ENCODE measurements around the gene PDE4B. TPM values are rescaled to one million over a fixed set of nuclear protein-coding genes. Genes with fewer than 3 reads are reported as not detected.
"Not testable (repeated sequence)": the region's sequence is repeated elsewhere in the genome, so short reads cannot be mapped to it uniquely, and the experiment has no call there.

PDE4B gene
- total RNA-seq, 1 donor from 2014 or later = 7.6 TPM

DNA sequence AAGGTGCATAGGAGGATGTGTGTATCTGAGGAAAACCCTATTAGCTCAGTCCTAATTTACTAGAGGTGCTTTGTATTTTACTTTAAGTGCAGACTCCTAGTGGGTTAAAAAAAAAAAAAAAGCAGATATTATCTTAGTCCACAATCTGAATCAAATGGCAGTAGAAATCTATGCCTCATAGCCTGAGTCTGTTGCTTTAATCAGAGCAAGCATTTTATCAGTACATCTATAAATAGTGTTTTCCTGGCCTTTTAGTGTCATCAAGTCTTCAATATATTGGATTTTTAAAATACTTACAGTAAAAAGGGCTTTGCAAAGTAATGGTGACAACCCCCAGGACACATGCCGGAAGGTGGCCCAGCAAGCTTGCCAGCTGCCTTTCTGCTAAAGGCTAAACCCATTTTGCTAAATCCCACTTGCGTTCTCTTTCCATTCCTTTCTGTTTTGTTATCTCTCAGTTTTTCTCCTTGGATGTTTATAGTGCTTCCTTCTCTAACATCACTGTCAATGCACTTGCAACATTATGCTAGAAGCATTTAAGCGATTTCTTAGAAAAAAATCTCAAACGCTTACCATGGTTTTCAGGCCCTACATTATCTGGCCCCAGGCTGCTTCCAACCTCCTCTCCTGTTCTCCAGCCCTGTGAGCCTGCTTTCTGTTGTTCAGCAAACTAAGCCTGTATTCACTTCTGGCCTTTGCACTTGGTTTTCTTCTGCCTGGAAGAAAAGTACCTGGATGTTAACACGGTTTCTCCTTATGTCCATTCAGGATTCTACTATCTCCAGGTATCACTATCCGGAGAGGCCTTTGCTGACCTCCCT is 206.3 kb downstream of the PDE4B start:
- H3K4me1 Mint-ChIP-seq (ENCODE audit: low read depth, unreplicated experiment) = peaks cover 3% of the 10 kb centered on the region
- H3K4me3 Mint-ChIP-seq (ENCODE audit: unreplicated experiment) = no peak overlapping the region
- FAIRE-seq (no peak), DNase-seq (ENCODE audit: low read depth) (no peak)
- H3K36me3 ChIP-seq (ENCODE audit: insufficient read depth, low read length) = no peaks in the 10 kb centered on the region
- H2AFZ ChIP-seq (ENCODE audit: low read depth, low read length) = no peak overlapping the region
- H3K27me3 Mint-ChIP-seq (ENCODE audit: low read depth, unreplicated experiment) = no peaks in the 10 kb centered on the region
- no peaks in the 10 kb centered on the region for H3K36me3 Mint-ChIP-seq (ENCODE audit: low read depth, unreplicated experiment)
- no peaks in the 10 kb centered on the region for H3K9me3 ChIP-seq (ENCODE audit: insufficient read depth, low read depth, low read length)
- no peaks in the 10 kb centered on the region for H3K9me3 Mint-ChIP-seq (ENCODE audit: unreplicated experiment)
- no peaks in the 10 kb centered on the region for H3K27me3 ChIP-seq (ENCODE audit: insufficient read depth, low read length)
- TF ChIP-seq EZH2 (IDR thresholded peaks at IDR 0.05; ENCODE audit: insufficient read depth, low read length) (no peak), CTCF (IDR thresholded peaks at IDR 0.05; ENCODE audit: insufficient read depth, low read depth, low read length) (no peak)
- no peak overlapping the region for H3K9ac ChIP-seq (ENCODE audit: low read length)
- no peak overlapping the region for H3K4me3 ChIP-seq (ENCODE audit: insufficient read depth, low read depth, low read length)
- no peaks in the 10 kb centered on the region for H3K4me1 ChIP-seq (ENCODE audit: insufficient read depth, low read length)
- no peaks in the 10 kb centered on the region for H4K20me1 ChIP-seq (ENCODE audit: insufficient read depth, low read length)
- no peak overlapping the region for H3K4me2 ChIP-seq (ENCODE audit: low read length)
- H3K27ac Mint-ChIP-seq (ENCODE audit: unreplicated experiment) = no peak overlapping the region
- H3K27ac ChIP-seq (ENCODE audit: low read depth, low read length) = no peak overlapping the region
- no peaks in the 10 kb centered on the region for H3K79me2 ChIP-seq (ENCODE audit: insufficient read depth, low read length)

GRCh38 chr1:66000033-66000637 is 207.4 kb downstream of the PDE4B start:
- Histone ChIP-seq H3K4me3 (ENCODE audit: insufficient read depth, low read depth, low read length) (no peak overlapping the region), H3K4me2 (ENCODE audit: low read length) (no peak overlapping the region), H4K20me1 (ENCODE audit: insufficient read depth, low read length) (no peaks in the 10 kb centered on the region), H3K79me2 (ENCODE audit: insufficient read depth, low read length) (no peaks in the 10 kb centered on the region), H3K36me3 (ENCODE audit: insufficient read depth, low read length) (no peaks in the 10 kb centered on the region), H2AFZ (ENCODE audit: low read depth, low read length) (no peak overlapping the region), H3K9ac (ENCODE audit: low read length) (no peak overlapping the region), H3K4me1 (ENCODE audit: insufficient read depth, low read length) (no peaks in the 10 kb centered on the region), H3K9me3 (ENCODE audit: insufficient read depth, low read depth, low read length) (no peaks in the 10 kb centered on the region), H3K27me3 (ENCODE audit: insufficient read depth, low read length) (no peaks in the 10 kb centered on the region), H3K27ac (ENCODE audit: low read depth, low read length) (no peak overlapping the region)
- no peaks in the 10 kb centered on the region for H3K27me3 Mint-ChIP-seq (ENCODE audit: low read depth, unreplicated experiment)
- H3K4me1 Mint-ChIP-seq (ENCODE audit: low read depth, unreplicated experiment) = peaks cover 3% of the 10 kb centered on the region
- no peaks in the 10 kb centered on the region for H3K9me3 Mint-ChIP-seq (ENCODE audit: unreplicated experiment)
- no peak overlapping the region for H3K4me3 Mint-ChIP-seq (ENCODE audit: unreplicated experiment)
- TF ChIP-seq CTCF (IDR thresholded peaks at IDR 0.05; ENCODE audit: insufficient read depth, low read depth, low read length) = no peak
- no peak for TF ChIP-seq EZH2 (IDR thresholded peaks at IDR 0.05; ENCODE audit: insufficient read depth, low read length)
- DNase-seq (ENCODE audit: low read depth) (no peak), FAIRE-seq (no peak)
- H3K27ac Mint-ChIP-seq (ENCODE audit: unreplicated experiment) = no peak overlapping the region
- H3K36me3 Mint-ChIP-seq (ENCODE audit: low read depth, unreplicated experiment) = no peaks in the 10 kb centered on the region

DNA sequence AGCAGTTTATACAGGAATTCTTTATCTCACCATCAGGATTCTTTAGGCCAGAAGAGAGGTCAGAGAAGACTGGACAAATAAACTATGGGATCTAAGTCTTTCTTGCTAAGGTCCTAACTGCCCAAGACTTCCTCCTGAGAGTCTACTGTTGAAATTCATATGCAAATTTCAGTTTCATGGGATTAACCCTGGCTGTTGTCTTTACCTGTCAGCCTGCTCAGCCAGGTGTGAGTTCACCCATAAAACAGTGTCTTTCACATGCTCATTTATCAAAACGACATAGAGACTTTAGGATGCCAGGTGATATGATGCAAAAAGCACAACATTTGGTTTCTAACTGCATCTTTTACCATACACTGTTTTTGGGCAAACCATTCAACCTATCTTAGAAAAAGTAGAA is 211.0 kb downstream of the PDE4B start:
- Histone ChIP-seq H3K4me3 (ENCODE audit: insufficient read depth, low read depth, low read length) (no peak overlapping the region), H3K9me3 (ENCODE audit: insufficient read depth, low read depth, low read length) (no peaks in the 10 kb centered on the region), H3K36me3 (ENCODE audit: insufficient read depth, low read length) (no peaks in the 10 kb centered on the region), H4K20me1 (ENCODE audit: insufficient read depth, low read length) (no peaks in the 10 kb centered on the region), H3K9ac (ENCODE audit: low read length) (no peak overlapping the region), H3K27ac (ENCODE audit: low read depth, low read length) (no peak overlapping the region), H3K27me3 (ENCODE audit: insufficient read depth, low read length) (no peaks in the 10 kb centered on the region), H3K4me1 (ENCODE audit: insufficient read depth, low read length) (no peaks in the 10 kb centered on the region), H3K79me2 (ENCODE audit: insufficient read depth, low read length) (no peaks in the 10 kb centered on the region), H2AFZ (ENCODE audit: low read depth, low read length) (no peak overlapping the region), H3K4me2 (ENCODE audit: low read length) (no peak overlapping the region)
- Mint-ChIP-seq H3K4me1 (ENCODE audit: low read depth, unreplicated experiment) (peaks cover 3% of the 10 kb centered on the region), H3K27me3 (ENCODE audit: low read depth, unreplicated experiment) (peaks cover 3% of the 10 kb centered on the region), H3K9me3 (ENCODE audit: unreplicated experiment) (no peaks in the 10 kb centered on the region), H3K36me3 (ENCODE audit: low read depth, unreplicated experiment) (no peaks in the 10 kb centered on the region), H3K4me3 (ENCODE audit: unreplicated experiment) (no peak overlapping the region), H3K27ac (ENCODE audit: unreplicated experiment) (no peak overlapping the region)
- no peak for FAIRE-seq
- no peak for DNase-seq (ENCODE audit: low read depth)
- no peak for TF ChIP-seq CTCF (IDR thresholded peaks at IDR 0.05; ENCODE audit: insufficient read depth, low read depth, low read length)
- TF ChIP-seq EZH2 (IDR thresholded peaks at IDR 0.05; ENCODE audit: insufficient read depth, low read length) = no peak

DNA sequence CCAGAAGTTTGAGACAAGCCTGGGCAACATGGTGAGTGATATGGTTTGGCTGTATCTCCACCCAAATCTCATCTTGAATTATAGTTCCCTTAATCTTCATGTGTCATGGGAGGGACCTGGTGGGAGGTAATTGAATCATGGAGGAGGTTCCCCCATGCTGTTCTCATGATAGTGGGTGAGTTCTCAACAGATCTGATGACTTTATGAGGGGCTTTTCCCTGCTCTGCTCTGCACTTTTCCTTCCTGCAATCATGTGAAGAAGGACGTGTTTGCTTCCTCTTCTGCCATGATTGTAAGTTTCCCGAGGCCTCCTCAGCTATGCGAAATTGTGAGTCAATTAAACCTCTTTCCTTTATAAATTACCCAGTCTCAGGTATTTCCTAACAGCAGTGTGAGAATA is 213.8 kb downstream of the PDE4B start:
- H3K9me3 ChIP-seq (ENCODE audit: insufficient read depth, low read depth, low read length); FAIRE-seq; H4K20me1 ChIP-seq (ENCODE audit: insufficient read depth, low read length); H3K4me1 Mint-ChIP-seq (ENCODE audit: low read depth, unreplicated experiment); H3K9me3 Mint-ChIP-seq (ENCODE audit: unreplicated experiment); H3K27ac ChIP-seq (ENCODE audit: low read depth, low read length); H3K4me2 ChIP-seq (ENCODE audit: low read length); H3K27me3 ChIP-seq (ENCODE audit: insufficient read depth, low read length); H3K4me3 Mint-ChIP-seq (ENCODE audit: unreplicated experiment); H3K9ac ChIP-seq (ENCODE audit: low read length); DNase-seq (ENCODE audit: low read depth); H3K36me3 Mint-ChIP-seq (ENCODE audit: low read depth, unreplicated experiment); H2AFZ ChIP-seq (ENCODE audit: low read depth, low read length); H3K27ac Mint-ChIP-seq (ENCODE audit: unreplicated experiment); H3K79me2 ChIP-seq (ENCODE audit: insufficient read depth, low read length); H3K36me3 ChIP-seq (ENCODE audit: insufficient read depth, low read length); H3K4me1 ChIP-seq (ENCODE audit: insufficient read depth, low read length); H3K4me3 ChIP-seq (ENCODE audit: insufficient read depth, low read depth, low read length): not testable (repeated sequence)
- H3K27me3 Mint-ChIP-seq (ENCODE audit: low read depth, unreplicated experiment) = peaks cover 10% of the 10 kb centered on the region
